Vagina (tissue), 2 donors: ENCODE results near the gene LRRC70. TPM values are rescaled to one million over a fixed set of nuclear protein-coding genes. Genes with fewer than 3 reads are reported as not detected.
"Not testable (repeated sequence)": the region's sequence is repeated elsewhere in the genome, so short reads cannot be mapped to it uniquely, and the experiment has no call there.

ENCODE experiments used
- DNase-seq, 2 donors: peaks; one replicate each; pipeline ENCODE4 v3.0.0-alpha.2; 2017; ENCODE audit errors: extremely low spot score in 2 of 2
- H3K27ac ChIP-seq: fragments of 200-600 bp; sonication (generic); one replicate; pipeline ENCODE4 v1.5.1; 2019
- H3K27me3 ChIP-seq: fragments of 200-600 bp; sonication (generic); one replicate; pipeline ENCODE4 v1.5.1; 2019
- H3K36me3 ChIP-seq, 2 donors: fragments of 200-600 bp; sonication (generic); one replicate each; pipeline ENCODE4 v1.5.1; 2017 to 2019
- H3K4me1 ChIP-seq: fragments of 200-600 bp; sonication (generic); one replicate; pipeline ENCODE4 v1.5.1; 2019
- H3K4me3 ChIP-seq, 2 donors: fragments of 200-600 bp; sonication (generic); 1 replicate in 1 of 2; 2 replicates in 1 of 2; pipeline ENCODE4 v1.5.1; 2016 to 2019
- H3K9me3 ChIP-seq: fragments of 200-600 bp; sonication (generic); one replicate; pipeline ENCODE4 v1.5.1; 2019
- CTCF ChIP-seq, 3 experiments: fragments of 450-650 bp in 2 of 3; fragments of 200-600 bp in 1 of 3; sonication (generic) in 1 of 3; IDR thresholded peaks; one replicate each; pipeline ENCODE4 v1.5.1; 2017 to 2019; ENCODE audit warnings: antibody characterized with exemption in 3 of 3, mild to moderate bottlenecking in 2 of 3, moderate library complexity in 2 of 3
- POLR2A ChIP-seq, 2 donors: fragments of 450-650 bp; IDR thresholded peaks; one replicate each; pipeline ENCODE4 v1.6.1; 2017; ENCODE audit warnings: antibody characterized with exemption in 2 of 2, mild to moderate bottlenecking in 2 of 2, moderate library complexity in 2 of 2
- POLR2AphosphoS5 ChIP-seq, 2 donors: sonication (generic); formaldehyde crosslinking; IDR thresholded peaks; one replicate each; pipeline ENCODE4 v1.9.0; 2017; ENCODE audit warnings: antibody characterized with exemption in 2 of 2, mild to moderate bottlenecking in 2 of 2, low read depth in 1 of 2; ENCODE audit not compliant: insufficient read depth in 1 of 2
- intact Hi-C: fragments of 100-400 bp; cut with DNase I; formaldehyde crosslinking; loops from one replicate; pipeline ENCODE4 v1.15.1; 2023
- total RNA-seq: library from RNA; depleted of rRNA; stranded (reverse); fragments of >200 nt; gene quantifications from one replicate; pipeline ENCODE4 v1.2.3, GENCODE V29; 2016

LRRC70 gene
- total RNA-seq, 1 donor from 2014 or later = 9.6 TPM

GRCh38 chr5:62621280-62621679 is 42.7 kb downstream of the LRRC70 start:
- no peak for DNase-seq
- intact Hi-C loops = no loop called here
- no peaks in the 10 kb centered on the region for H3K4me1 ChIP-seq
- no peak overlapping the region for H3K27ac ChIP-seq
- no peaks in the 10 kb centered on the region for H3K36me3 ChIP-seq
- no peaks in the 10 kb centered on the region for H3K9me3 ChIP-seq
- no peaks in the 10 kb centered on the region for H3K27me3 ChIP-seq
- no peak overlapping the region for H3K4me3 ChIP-seq
- TF ChIP-seq CTCF (IDR thresholded peaks at IDR 0.05) = no peak
- TF ChIP-seq POLR2AphosphoS5 (IDR thresholded peaks at IDR 0.05; ENCODE audit: insufficient read depth in 1 of 2, low read depth in 1 of 2) = no peak
- TF ChIP-seq POLR2A (IDR thresholded peaks at IDR 0.05) = no peak

GRCh38 chr5:62623271-62623670 is 44.7 kb downstream of the LRRC70 start:
- no peak overlapping the region for H3K27ac ChIP-seq
- H3K4me1 ChIP-seq = no peaks in the 10 kb centered on the region
- H3K27me3 ChIP-seq = no peaks in the 10 kb centered on the region
- no peak overlapping the region for H3K4me3 ChIP-seq
- intact Hi-C loops = no loop called here
- H3K9me3 ChIP-seq = no peaks in the 10 kb centered on the region
- DNase-seq = no peak
- TF ChIP-seq POLR2A (IDR thresholded peaks at IDR 0.05) (no peak), POLR2AphosphoS5 (IDR thresholded peaks at IDR 0.05; ENCODE audit: insufficient read depth in 1 of 2, low read depth in 1 of 2) (no peak), CTCF (IDR thresholded peaks at IDR 0.05) (no peak)
- H3K36me3 ChIP-seq = peaks cover 0 to 11% of the 10 kb centered on the region in 2 donors

GRCh38 chr5:62624436-62624835 is 45.8 kb downstream of the LRRC70 start:
- DNase-seq, H3K4me3 ChIP-seq, H3K4me1 ChIP-seq, H3K9me3 ChIP-seq, H3K27ac ChIP-seq, intact Hi-C loops, H3K27me3 ChIP-seq: not testable (repeated sequence)
- peaks cover 0 to 16% of the 10 kb centered on the region in 2 donors for H3K36me3 ChIP-seq

GRCh38 chr5:62626534-62626933 is 47.9 kb downstream of the LRRC70 start:
- Histone ChIP-seq H3K36me3 (peaks cover 0 to 16% of the 10 kb centered on the region in 2 donors), H3K27ac (no peak overlapping the region), H3K9me3 (no peaks in the 10 kb centered on the region), H3K4me1 (no peaks in the 10 kb centered on the region), H3K4me3 (no peak overlapping the region), H3K27me3 (no peaks in the 10 kb centered on the region)
- no peak for TF ChIP-seq POLR2AphosphoS5 (IDR thresholded peaks at IDR 0.05; ENCODE audit: insufficient read depth in 1 of 2, low read depth in 1 of 2)
- no peak for TF ChIP-seq POLR2A (IDR thresholded peaks at IDR 0.05)
- no peak for TF ChIP-seq CTCF (IDR thresholded peaks at IDR 0.05)
- no peak for DNase-seq
- intact Hi-C loops = no loop called here

- H3K4me1 ChIP-seq = no peaks in the 10 kb centered on the region
- H3K27me3 ChIP-seq = no peaks in the 10 kb centered on the region
- H3K27ac ChIP-seq = no peak overlapping the region
- no peak for DNase-seq
- H3K36me3 ChIP-seq = peaks cover 0 to 16% of the 10 kb centered on the region in 2 donors
- TF ChIP-seq POLR2A (IDR thresholded peaks at IDR 0.05) = no peak
- no peak for TF ChIP-seq POLR2AphosphoS5 (IDR thresholded peaks at IDR 0.05; ENCODE audit: insufficient read depth in 1 of 2, low read depth in 1 of 2)
- TF ChIP-seq CTCF (IDR thresholded peaks at IDR 0.05) = no peak
- intact Hi-C loops = no loop called here
- H3K4me3 ChIP-seq = no peak overlapping the region
- H3K9me3 ChIP-seq = no peaks in the 10 kb centered on the region
These were observed 48.5 kb downstream of the LRRC70 start for GRCh38 chr5:62627121-62627520.

GRCh38 chr5:62627901-62628300 is 49.3 kb downstream of the LRRC70 start:
- intact Hi-C loops = no loop called here
- DNase-seq = no peak
- no peaks in the 10 kb centered on the region for H3K9me3 ChIP-seq
- H3K4me1 ChIP-seq = no peaks in the 10 kb centered on the region
- no peak overlapping the region for H3K27ac ChIP-seq
- peaks cover 0 to 16% of the 10 kb centered on the region in 2 donors for H3K36me3 ChIP-seq
- no peak for TF ChIP-seq CTCF (IDR thresholded peaks at IDR 0.05)
- TF ChIP-seq POLR2A (IDR thresholded peaks at IDR 0.05) = no peak
- no peak for TF ChIP-seq POLR2AphosphoS5 (IDR thresholded peaks at IDR 0.05; ENCODE audit: insufficient read depth in 1 of 2, low read depth in 1 of 2)
- H3K4me3 ChIP-seq = no peak overlapping the region
- H3K27me3 ChIP-seq = no peaks in the 10 kb centered on the region
